DOHH2 (cell line): ENCODE data around the gene ENPP6.

ENCODE experiments used
- H3F3A ChIP-seq: fragments of 200-600 bp; sonication (generic), shearing (Covaris generic); 2 replicates; pipeline ENCODE4 v1.6.0; 2016; ENCODE audit warnings: antibody characterized with exemption, mild to moderate bottlenecking; ENCODE audit not compliant: control insufficient read depth, insufficient read depth
- H3K27ac ChIP-seq: fragments of 200-600 bp; sonication (generic); 2 replicates; pipeline ENCODE4 v1.5.1; 2014; ENCODE audit warnings: low read depth, mild to moderate bottlenecking, low read length, moderate library complexity
- H3K27me3 ChIP-seq: fragments of 200-600 bp; sonication (generic); 2 replicates; pipeline ENCODE4 v1.6.1; 2014; ENCODE audit warnings: mild to moderate bottlenecking, low read length, mixed read lengths; ENCODE audit not compliant: control insufficient read depth
- H3K36me3 ChIP-seq: fragments of 200-600 bp; sonication (generic); 2 replicates; pipeline ENCODE4 v1.6.1; 2014; ENCODE audit warnings: mild to moderate bottlenecking, low read length, moderate library complexity, mixed read lengths; ENCODE audit not compliant: control insufficient read depth
- H3K4me1 ChIP-seq: fragments of 200-600 bp; sonication (generic); 2 replicates; pipeline ENCODE4 v1.6.1; 2014; ENCODE audit warnings: mild to moderate bottlenecking, low read length, mixed read lengths; ENCODE audit not compliant: control insufficient read depth
- H3K4me2 ChIP-seq: fragments of 200-600 bp; sonication (generic); 2 replicates; pipeline ENCODE4 v1.6.0; 2014; ENCODE audit warnings: mild to moderate bottlenecking, low read length, moderate library complexity
- H3K4me3 ChIP-seq: fragments of 200-600 bp; sonication (generic); 2 replicates; pipeline ENCODE4 v1.5.1; 2014; ENCODE audit warnings: mild to moderate bottlenecking, low read length, mixed read lengths
- H3K79me2 ChIP-seq: fragments of 200-600 bp; sonication (generic); 2 replicates; pipeline ENCODE4 v1.6.1; 2014; ENCODE audit warnings: mild to moderate bottlenecking, low read length, mixed read lengths; ENCODE audit not compliant: control insufficient read depth
- H3K9me2 ChIP-seq: fragments of 200-600 bp; sonication (generic); replicated peaks from 2 replicates; pipeline ENCODE4 v1.6.1; 2014; ENCODE audit warnings: mild to moderate bottlenecking, low read length, mixed read lengths; ENCODE audit not compliant: control insufficient read depth
- H3K9me3 ChIP-seq: fragments of 200-600 bp; sonication (generic); 2 replicates; pipeline ENCODE4 v1.6.1; 2014; ENCODE audit warnings: antibody characterized with exemption, low read length, mixed read lengths; ENCODE audit not compliant: control insufficient read depth, insufficient read depth
- H4K20me1 ChIP-seq: fragments of 200-600 bp; sonication (generic); 2 replicates; pipeline ENCODE4 v1.6.0; 2014; ENCODE audit warnings: low read depth, mild to moderate bottlenecking, antibody characterized with exemption, low read length, moderate library complexity; ENCODE audit not compliant: control insufficient read depth, insufficient read depth
- EZH2phosphoT487 ChIP-seq: fragments of 200-600 bp; sonication (generic); IDR thresholded peaks from 2 replicates; pipeline ENCODE4 v1.6.1; 2017; ENCODE audit warnings: borderline replicate concordance, mild to moderate bottlenecking, antibody characterized with exemption, low read length, moderate library complexity, mixed read lengths
- TF ChIP-seq, protein P1 (sequence below): fragments of 200-600 bp; sonication (generic); IDR thresholded peaks from one replicate; pipeline ENCODE4 v1.5.1; 2014; ENCODE audit warnings: antibody characterized with exemption, mild to moderate bottlenecking, low read depth, low read length; ENCODE audit not compliant: poor library complexity, severe bottlenecking

The ENPP6 gene

DNA sequence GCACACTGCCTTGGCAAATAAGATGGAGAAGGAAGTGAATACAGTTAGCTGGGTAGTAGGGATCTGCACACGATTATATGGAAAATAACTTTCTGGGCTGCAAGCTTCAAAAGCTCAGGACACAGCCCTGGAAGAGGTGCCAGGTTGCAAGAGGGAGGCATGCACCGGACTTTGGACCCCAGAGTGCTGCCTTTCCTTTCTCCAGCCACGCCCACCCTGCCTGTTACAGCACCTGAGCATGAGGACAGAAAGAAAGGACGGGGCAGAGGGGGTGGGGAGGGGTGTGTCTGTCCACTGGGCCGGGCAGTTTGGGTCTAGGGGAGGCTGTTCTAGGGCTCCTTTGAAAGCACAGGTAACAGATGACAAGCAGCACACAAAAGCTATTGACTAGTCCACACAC is 152.8 kb downstream of the ENPP6 start:
- TF ChIP-seq EZH2phosphoT487: no peak
- TF ChIP-seq, protein P1, sequence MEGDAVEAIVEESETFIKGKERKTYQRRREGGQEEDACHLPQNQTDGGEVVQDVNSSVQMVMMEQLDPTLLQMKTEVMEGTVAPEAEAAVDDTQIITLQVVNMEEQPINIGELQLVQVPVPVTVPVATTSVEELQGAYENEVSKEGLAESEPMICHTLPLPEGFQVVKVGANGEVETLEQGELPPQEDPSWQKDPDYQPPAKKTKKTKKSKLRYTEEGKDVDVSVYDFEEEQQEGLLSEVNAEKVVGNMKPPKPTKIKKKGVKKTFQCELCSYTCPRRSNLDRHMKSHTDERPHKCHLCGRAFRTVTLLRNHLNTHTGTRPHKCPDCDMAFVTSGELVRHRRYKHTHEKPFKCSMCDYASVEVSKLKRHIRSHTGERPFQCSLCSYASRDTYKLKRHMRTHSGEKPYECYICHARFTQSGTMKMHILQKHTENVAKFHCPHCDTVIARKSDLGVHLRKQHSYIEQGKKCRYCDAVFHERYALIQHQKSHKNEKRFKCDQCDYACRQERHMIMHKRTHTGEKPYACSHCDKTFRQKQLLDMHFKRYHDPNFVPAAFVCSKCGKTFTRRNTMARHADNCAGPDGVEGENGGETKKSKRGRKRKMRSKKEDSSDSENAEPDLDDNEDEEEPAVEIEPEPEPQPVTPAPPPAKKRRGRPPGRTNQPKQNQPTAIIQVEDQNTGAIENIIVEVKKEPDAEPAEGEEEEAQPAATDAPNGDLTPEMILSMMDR: no peak
- no peak overlapping the region for H3K4me2 ChIP-seq

DNA sequence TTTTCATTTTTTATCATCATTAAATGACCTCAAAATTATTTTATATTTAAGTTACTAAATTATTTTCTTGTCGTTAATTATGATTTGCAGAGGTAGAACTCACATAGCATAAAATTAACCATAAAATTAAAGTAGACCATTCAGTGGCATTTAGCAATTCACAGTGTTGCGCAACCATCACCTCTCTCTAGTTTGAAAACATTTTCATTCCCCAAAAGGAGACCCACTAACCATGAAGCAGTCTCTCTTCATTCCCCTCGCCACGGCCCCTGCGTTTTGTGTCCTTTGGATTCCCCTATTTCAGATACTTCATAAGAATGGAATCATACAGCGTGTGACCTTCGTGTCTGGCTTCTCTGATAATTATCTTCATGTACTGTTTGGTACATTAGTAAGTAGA is 154.9 kb downstream of the ENPP6 start:
- no peaks in the 10 kb centered on the region for H4K20me1 ChIP-seq

More for the DNA sequence above, 152.8 kb downstream of the ENPP6 start:
- Histone ChIP-seq H3F3A (no peaks in the 10 kb centered on the region), H3K4me3 (no peak overlapping the region), H3K27ac (no peak overlapping the region), H3K36me3 (no peaks in the 10 kb centered on the region), H3K27me3 (no peaks in the 10 kb centered on the region), H3K4me1 (no peaks in the 10 kb centered on the region), H4K20me1 (no peaks in the 10 kb centered on the region), H3K9me3 (no peaks in the 10 kb centered on the region), H3K9me2 (no peaks in the 10 kb centered on the region), H3K79me2 (no peaks in the 10 kb centered on the region)

DNA sequence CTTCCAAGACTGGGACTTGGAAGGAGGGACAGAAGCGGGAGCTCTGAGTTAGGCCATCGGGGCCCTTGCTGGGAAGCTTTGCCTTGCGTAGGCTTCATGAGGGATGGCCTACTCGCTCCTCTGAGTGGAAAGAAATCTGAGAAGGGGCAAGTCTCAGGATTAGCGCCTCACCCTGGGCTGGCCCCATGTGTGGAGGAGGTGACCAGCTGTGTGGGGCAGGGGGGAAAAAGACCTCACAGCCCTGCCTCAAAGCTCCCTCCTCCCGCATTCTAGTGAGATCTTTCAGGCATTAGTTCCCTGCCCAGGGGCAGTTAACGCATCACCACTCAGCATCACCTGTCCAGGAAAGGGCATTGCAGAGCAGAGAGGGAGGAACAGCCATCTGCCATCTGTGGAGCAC is 156.1 kb downstream of the ENPP6 start:
- Histone ChIP-seq H3K9me2 (no peaks in the 10 kb centered on the region), H3K27me3 (no peaks in the 10 kb centered on the region), H3F3A (no peaks in the 10 kb centered on the region), H3K4me2 (no peak overlapping the region), H3K79me2 (no peaks in the 10 kb centered on the region), H4K20me1 (no peaks in the 10 kb centered on the region), H3K4me1 (no peaks in the 10 kb centered on the region), H3K4me3 (no peak overlapping the region), H3K9me3 (no peaks in the 10 kb centered on the region), H3K27ac (no peak overlapping the region), H3K36me3 (no peaks in the 10 kb centered on the region)
- no peak for TF ChIP-seq EZH2phosphoT487
- TF ChIP-seq, protein P1: no peak

More for the DNA sequence above, 154.9 kb downstream of the ENPP6 start:
- Histone ChIP-seq H3K9me2 (no peaks in the 10 kb centered on the region), H3K79me2 (no peaks in the 10 kb centered on the region), H3K4me3 (no peak overlapping the region), H3K4me2 (no peak overlapping the region), H3K9me3 (no peaks in the 10 kb centered on the region), H3F3A (no peaks in the 10 kb centered on the region), H3K27ac (no peak overlapping the region), H3K36me3 (no peaks in the 10 kb centered on the region), H3K4me1 (no peaks in the 10 kb centered on the region), H3K27me3 (no peaks in the 10 kb centered on the region)
- TF ChIP-seq, protein P1: no peak
- no peak for TF ChIP-seq EZH2phosphoT487
